ENCODE measurements around the gene MYLK4. TPM values are rescaled to one million over a fixed set of nuclear protein-coding genes. Genes with fewer than 3 reads are reported as not detected.
A peak's percentile ranks its signal among the peaks of the same experiment; 100 is the strongest.

MYLK4 gene
- total RNA-seq, 2 donors from 2014 or later: 0.24 to 0.33 TPM

DNA sequence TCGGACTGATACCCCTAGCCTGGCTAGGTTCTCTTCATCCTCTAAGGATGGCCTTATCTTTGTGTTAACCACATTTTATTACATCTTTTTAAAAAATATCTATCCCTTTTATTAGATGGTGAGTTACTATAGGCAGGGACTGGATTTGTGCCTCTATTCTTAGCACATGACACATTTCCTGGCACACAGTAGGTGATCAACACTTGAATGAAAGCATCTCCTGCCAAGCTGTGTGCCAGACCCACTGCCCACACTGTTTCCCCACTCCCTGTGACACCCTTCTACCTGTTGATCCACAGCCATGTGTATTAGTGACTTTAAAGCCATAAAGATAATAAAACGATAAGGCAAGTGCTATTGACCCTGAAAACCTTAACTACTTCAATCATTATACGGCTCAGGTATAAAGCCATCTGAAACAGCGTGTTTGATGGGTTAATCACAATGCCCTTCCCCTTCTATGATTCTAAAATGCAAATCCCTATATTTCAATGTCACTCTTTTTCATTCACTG is 73.6 kb downstream of the MYLK4 start:
- Mint-ChIP-seq H3K9me3 (no peaks in the 10 kb centered on the region), H3K36me3 (no peaks in the 10 kb centered on the region)
- ATAC-seq: no peak

DNA sequence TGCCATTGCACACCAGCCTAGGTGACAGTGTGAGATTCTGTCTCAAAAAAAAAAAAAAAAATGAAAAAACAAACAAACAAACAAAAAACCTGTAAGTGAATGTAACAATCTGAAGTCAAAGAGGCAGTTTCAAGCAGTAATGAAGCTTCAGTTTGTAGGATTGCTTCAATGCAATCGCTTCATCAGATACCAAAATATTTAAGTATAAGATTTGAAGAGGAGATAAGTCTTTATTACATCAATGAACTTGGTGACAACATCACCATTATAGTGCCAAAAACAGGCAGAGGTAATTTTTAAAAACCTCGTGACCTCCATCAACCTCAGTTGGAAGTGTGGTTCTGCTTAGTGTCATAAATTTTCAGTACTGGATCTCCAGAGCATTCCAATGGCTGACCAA is 74.7 kb downstream of the MYLK4 start:
- no peak overlapping the region for H3K4me3 Mint-ChIP-seq
- DNase-seq (ENCODE audit: low spot score) (no peak), ATAC-seq (no peak)
- H3K27ac Mint-ChIP-seq: no peak overlapping the region
- no peaks in the 10 kb centered on the region for H3K36me3 Mint-ChIP-seq
- no peaks in the 10 kb centered on the region for H3K4me1 Mint-ChIP-seq (ENCODE audit: low read depth in 2 of 2)
- no peaks in the 10 kb centered on the region for H3K27me3 Mint-ChIP-seq
- H3K9me3 Mint-ChIP-seq: no peaks in the 10 kb centered on the region

More for the DNA sequence above, 73.6 kb downstream of the MYLK4 start:
- no peak overlapping the region for H3K4me3 Mint-ChIP-seq
- no peaks in the 10 kb centered on the region for H3K4me1 Mint-ChIP-seq (ENCODE audit: low read depth in 2 of 2)
- H3K27me3 Mint-ChIP-seq: no peaks in the 10 kb centered on the region
- no peak for DNase-seq (ENCODE audit: low spot score)
- no peak overlapping the region for H3K27ac Mint-ChIP-seq

DNA sequence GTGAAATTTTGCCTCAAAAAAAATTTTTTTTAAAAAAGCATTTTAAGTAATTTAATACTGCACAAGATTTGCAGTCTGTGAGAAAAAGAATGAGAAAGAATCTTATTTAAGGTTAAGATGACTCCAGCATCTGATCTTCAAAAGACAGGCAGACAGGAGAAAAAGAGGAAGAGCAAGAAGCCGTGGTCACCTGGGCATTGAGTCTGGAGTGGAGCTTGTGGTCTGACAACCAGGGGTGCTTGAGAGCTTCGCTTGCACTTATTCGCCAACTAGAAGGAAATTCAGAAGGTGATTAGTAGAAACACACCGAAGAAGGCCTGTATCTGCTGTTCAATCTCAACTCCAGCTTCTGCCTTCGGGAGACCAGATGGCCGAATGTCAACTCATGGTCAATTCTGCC is 75.9 kb downstream of the MYLK4 start:
- ATAC-seq: no peak
- Mint-ChIP-seq H3K27me3 (no peaks in the 10 kb centered on the region), H3K36me3 (no peaks in the 10 kb centered on the region), H3K9me3 (no peaks in the 10 kb centered on the region), H3K27ac (no peak overlapping the region), H3K4me3 (no peak overlapping the region), H3K4me1 (ENCODE audit: low read depth in 2 of 2) (no peaks in the 10 kb centered on the region)
- DNase-seq (ENCODE audit: low spot score): no peak

DNA sequence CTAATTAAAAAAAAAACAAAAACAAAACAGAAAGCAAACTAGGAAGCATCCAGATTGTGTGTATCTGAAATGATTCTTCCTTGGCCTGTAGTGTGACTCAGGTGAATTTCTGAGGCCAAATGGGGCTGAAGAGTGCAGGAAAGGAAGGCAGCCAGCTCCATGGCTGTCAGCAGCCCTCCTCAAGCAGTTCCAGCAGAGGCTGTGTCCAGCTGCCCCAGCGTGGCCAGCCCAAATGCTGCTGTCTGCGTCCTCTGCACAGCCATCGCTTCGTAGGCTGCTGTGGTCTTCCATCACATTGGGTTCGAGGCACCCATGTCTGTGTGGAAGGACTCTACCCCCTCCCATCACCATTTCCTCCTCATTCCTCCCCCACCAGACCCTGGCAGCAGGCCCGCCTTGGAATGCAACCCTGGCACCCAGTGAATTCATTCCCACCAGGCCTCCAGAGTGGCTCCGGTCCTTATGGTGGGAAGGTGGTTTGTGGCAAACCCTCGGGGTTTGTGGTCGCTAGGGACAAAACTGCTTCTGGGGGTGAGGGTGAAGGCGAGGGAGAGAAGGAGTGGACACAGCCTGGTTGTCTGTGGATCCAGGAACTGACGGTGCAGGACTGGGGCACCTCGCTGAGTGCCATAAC is 81.5 kb downstream of the MYLK4 start:
- Mint-ChIP-seq H3K4me3 (no peak overlapping the region), H3K4me1 (ENCODE audit: low read depth in 2 of 2) (no peaks in the 10 kb centered on the region), H3K27me3 (peaks cover 1 to 2% of the 10 kb centered on the region in 2 donors), H3K27ac (no peak overlapping the region), H3K9me3 (no peaks in the 10 kb centered on the region), H3K36me3 (no peaks in the 10 kb centered on the region)
- ATAC-seq (no peak), DNase-seq (ENCODE audit: low spot score) (no peak)

DNA sequence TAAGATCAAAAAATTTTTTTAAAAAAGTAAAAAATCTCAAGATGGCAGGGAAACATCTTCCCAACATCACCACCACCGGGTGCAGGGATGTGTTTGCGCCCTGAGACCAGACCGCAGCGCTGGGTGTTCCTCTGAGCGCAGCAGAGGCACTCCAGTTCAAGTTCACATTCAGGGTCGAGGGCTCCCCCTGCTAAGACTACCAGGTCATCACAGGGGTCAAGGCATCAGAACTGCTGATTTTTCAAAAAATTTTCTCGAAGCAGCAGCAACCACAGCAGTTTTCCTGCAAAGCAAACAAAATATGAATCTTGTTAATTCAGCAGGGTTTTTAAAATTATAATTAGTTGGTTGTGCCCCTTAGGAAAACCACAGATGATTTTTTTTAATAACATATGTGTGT is 83.1 kb downstream of the MYLK4 start:
- Mint-ChIP-seq H3K27me3 (peaks cover 5 to 8% of the 10 kb centered on the region in 2 donors), H3K4me1 (ENCODE audit: low read depth in 2 of 2) (peaks cover 0 to 4% of the 10 kb centered on the region in 2 donors), H3K9me3 (no peaks in the 10 kb centered on the region), H3K27ac (no peak overlapping the region), H3K36me3 (no peaks in the 10 kb centered on the region), H3K4me3 (no peak overlapping the region)
- no peak for ATAC-seq
- no peak for DNase-seq (ENCODE audit: low spot score)

DNA sequence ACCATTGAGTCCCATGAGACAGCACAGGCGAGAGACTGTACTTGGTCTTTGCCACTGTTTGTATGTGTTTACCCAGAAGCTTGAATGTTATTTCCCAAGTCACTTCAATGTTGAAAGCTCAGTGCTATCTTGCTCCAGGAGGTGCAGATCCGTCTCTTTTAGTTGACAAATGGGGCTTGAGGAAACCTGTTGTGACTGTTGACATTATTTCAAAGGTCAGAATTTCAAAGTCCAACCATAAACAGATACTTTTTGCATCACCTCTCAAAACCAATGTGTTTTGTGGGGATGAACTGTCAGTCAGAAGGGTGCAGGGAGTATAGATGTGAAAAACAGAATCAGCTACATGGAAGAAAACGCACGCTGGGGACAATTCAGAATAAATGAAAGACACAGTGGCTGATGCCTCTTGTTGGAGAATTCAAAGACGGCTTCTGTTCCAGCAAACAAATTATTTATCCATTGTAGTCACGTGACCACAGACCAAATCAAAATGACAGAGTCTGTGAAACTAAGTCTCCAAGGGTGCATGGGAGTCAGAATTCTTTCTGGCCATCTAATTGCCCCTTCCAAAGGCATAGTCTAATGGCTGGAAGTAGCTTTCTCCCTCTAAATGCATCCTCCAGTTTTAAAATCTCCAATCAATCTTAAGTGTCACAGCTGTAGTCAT is 83.7 kb downstream of the MYLK4 start:
- Mint-ChIP-seq H3K4me3 (no peak overlapping the region), H3K27me3 (peaks cover 5 to 8% of the 10 kb centered on the region in 2 donors), H3K36me3 (no peaks in the 10 kb centered on the region), H3K9me3 (no peaks in the 10 kb centered on the region), H3K4me1 (ENCODE audit: low read depth in 2 of 2) (peaks cover 0 to 4% of the 10 kb centered on the region in 2 donors), H3K27ac (no peak overlapping the region)
- ATAC-seq: no peak
- DNase-seq (ENCODE audit: low spot score): no peak

DNA sequence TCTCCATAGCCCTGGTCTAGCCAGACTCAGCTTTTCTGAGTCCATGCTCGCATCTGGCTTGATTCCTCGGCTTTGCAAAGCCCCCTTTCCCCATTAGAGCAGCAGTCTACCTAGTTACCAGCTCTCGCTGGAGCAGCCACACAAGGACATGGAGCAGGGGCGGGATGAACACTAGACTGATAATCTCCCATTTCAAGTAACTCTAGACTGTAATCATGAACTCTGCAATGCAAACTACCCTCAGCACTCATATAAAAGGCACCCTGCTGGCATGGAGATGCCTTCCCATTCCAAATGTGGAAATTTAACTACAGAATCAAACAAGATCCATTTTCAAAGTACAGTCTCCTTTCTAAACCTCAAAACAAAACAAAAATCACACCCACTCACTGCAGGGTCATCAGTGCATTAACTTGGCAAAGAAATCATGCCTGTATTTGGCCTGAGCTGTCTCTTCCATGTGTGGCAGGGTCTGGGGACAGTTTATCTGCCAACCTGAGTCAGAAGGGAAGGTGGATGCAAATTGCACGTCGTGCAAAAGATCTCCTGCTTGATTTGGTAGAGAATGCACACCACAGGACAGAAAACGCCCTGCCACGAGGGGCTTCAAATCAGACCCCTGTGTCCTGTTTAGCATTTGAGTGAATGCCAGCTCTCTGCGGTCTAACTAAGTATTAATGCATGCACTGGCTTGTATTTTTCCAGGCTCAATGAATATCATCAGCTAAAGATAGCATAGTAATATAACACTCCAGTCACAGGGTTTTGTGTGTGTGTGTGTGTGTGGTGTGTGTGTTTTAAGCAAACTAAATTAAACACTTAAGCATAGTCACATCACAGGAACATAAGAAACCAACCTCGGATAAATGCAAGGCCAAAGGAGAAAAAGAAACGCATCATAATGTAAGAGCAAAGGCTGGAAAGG is 85.3 kb downstream of the MYLK4 start:
- H3K4me3 Mint-ChIP-seq: no peak overlapping the region
- H3K27me3 Mint-ChIP-seq: peaks cover 8% of the 10 kb centered on the region in 2 donors
- H3K27ac Mint-ChIP-seq: no peak overlapping the region
- no peaks in the 10 kb centered on the region for H3K36me3 Mint-ChIP-seq
- no peaks in the 10 kb centered on the region for H3K9me3 Mint-ChIP-seq
- H3K4me1 Mint-ChIP-seq (ENCODE audit: low read depth in 2 of 2): peaks cover 0 to 4% of the 10 kb centered on the region in 2 donors
- no peak for ATAC-seq
- DNase-seq (ENCODE audit: low spot score): no peak

DNA sequence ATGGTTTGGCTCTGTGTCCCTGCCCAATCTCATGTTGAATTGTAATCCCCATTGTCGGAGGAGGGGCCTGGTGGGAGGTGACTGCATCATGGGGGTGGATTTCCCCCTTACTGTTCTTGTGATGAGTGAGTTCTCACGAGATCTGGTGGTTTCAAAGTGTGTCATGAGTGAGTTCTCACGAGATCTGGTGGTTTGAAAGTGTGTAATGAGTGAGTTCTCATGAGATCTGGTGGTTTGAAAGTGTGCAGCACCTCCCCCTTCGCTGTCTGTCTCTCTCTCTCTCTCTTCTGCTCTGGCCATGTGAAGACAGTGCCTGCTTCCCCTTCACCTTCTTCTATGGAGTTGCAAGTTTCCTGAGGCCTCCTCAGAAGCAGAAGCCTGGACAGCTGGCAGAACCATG is 87.6 kb downstream of the MYLK4 start:
- H3K27me3 Mint-ChIP-seq: peaks cover 8 to 10% of the 10 kb centered on the region in 2 donors
- H3K27ac Mint-ChIP-seq: no peak overlapping the region
- H3K9me3 Mint-ChIP-seq: no peaks in the 10 kb centered on the region
- H3K36me3 Mint-ChIP-seq: no peaks in the 10 kb centered on the region
- no peak for DNase-seq (ENCODE audit: low spot score)
- H3K4me1 Mint-ChIP-seq (ENCODE audit: low read depth in 2 of 2): peaks cover 0 to 4% of the 10 kb centered on the region in 2 donors
- no peak for ATAC-seq
- H3K4me3 Mint-ChIP-seq: no peak overlapping the region

DNA sequence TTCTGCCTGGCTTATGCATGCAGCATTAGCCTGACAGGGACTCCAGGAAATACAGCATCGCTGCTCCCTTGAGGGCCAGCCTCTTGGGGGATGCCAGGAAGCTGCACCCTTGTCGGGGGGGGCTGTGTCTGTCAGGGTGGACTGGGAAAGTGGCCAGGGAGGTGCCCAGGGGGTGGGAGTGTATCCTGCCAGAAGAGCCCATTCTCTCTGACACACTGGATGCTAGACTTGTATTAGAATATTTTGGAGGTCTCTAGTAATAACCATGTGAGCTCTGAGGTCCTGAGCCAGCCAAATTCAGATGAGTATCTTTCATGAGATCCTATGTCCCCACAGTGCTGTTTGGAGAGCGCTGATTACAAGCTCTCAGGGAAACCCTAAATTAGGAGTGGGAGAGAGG is 89.1 kb downstream of the MYLK4 start:
- Mint-ChIP-seq H3K36me3 (no peaks in the 10 kb centered on the region), H3K4me3 (no peak overlapping the region), H3K9me3 (no peaks in the 10 kb centered on the region), H3K27ac (no peak overlapping the region), H3K4me1 (ENCODE audit: low read depth in 2 of 2) (peaks cover 0 to 4% of the 10 kb centered on the region in 2 donors), H3K27me3 (peaks cover 12 to 22% of the 10 kb centered on the region in 2 donors)
- DNase-seq (ENCODE audit: low spot score) (no peak), ATAC-seq (peak in 1 of 2 donors; percentile 27)

DNA sequence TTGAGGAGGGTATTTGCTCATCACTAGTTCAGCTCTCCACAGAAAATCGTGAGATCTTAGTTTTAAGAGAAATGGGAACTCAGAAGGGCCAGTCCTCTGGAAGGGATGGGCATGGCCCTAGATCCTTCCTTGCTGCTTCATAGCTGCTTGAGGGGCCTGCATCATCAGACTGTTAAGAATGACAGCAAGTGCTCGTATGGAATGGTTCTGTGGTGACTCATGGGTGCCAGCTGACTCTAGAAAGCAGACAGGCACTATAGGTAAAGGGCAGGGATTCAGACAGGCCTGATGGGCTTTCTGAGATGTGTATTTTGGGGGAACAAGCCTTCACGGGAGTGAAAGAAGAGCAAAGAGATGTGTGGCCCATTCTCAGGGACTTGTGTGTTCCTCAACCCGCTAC is 90.8 kb downstream of the MYLK4 start:
- no peak overlapping the region for H3K4me3 Mint-ChIP-seq
- ATAC-seq (no peak), DNase-seq (ENCODE audit: low spot score) (no peak)
- H3K36me3 Mint-ChIP-seq: no peaks in the 10 kb centered on the region
- H3K9me3 Mint-ChIP-seq: no peaks in the 10 kb centered on the region
- peaks cover 11 to 31% of the 10 kb centered on the region in 2 donors for H3K27me3 Mint-ChIP-seq
- H3K4me1 Mint-ChIP-seq (ENCODE audit: low read depth in 2 of 2): peaks cover 0 to 4% of the 10 kb centered on the region in 2 donors
- no peak overlapping the region for H3K27ac Mint-ChIP-seq

DNA sequence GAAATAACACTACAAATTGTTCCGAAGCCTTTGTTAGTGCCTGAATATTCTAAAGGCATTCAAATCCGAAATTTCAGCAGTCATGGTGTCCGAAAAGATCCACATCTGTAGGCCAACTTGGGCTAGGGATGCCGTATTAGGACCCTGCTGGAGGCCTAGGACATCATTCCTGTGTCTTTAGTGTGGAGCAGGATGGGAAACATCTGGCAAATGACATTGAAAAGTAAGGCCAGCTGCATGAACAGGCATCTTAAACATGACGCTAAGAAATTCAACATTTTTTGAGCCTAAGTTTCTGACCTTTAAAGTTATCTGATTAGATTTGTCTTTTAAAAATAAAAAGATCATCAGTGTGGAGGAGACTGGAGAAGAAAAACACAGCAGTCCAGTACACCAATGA is 91.3 kb downstream of the MYLK4 start:
- Mint-ChIP-seq H3K36me3 (no peaks in the 10 kb centered on the region), H3K27ac (no peak overlapping the region), H3K4me3 (no peak overlapping the region), H3K9me3 (no peaks in the 10 kb centered on the region), H3K27me3 (peaks cover 11 to 34% of the 10 kb centered on the region in 2 donors), H3K4me1 (ENCODE audit: low read depth in 2 of 2) (peaks cover 0 to 4% of the 10 kb centered on the region in 2 donors)
- DNase-seq (ENCODE audit: low spot score) (no peak), ATAC-seq (no peak)

DNA sequence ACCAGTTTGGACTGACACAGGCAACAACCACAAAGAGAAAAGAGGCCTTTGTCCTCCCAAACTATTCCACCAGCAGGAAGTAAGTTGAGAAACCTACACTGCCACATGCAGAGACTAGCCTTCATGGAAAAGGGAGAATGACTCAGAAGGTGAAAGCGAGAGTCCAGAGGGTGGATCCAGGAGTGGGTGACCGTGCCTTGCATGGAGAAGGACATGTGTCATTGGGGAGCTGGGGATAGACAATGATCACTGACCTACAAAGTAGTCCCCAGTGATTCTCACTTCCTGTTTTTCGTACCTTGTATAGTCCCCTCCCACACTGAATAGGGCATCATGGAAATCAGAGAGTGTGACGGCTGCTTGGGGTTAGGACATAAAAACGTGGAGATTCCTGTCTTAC is 91.9 kb downstream of the MYLK4 start:
- peaks cover 9 to 29% of the 10 kb centered on the region in 2 donors for H3K27me3 Mint-ChIP-seq
- no peaks in the 10 kb centered on the region for H3K36me3 Mint-ChIP-seq
- no peak for ATAC-seq
- no peak for DNase-seq (ENCODE audit: low spot score)
- H3K4me1 Mint-ChIP-seq (ENCODE audit: low read depth in 2 of 2): peaks cover 0 to 4% of the 10 kb centered on the region in 2 donors
- no peaks in the 10 kb centered on the region for H3K9me3 Mint-ChIP-seq
- no peak overlapping the region for H3K4me3 Mint-ChIP-seq
- no peak overlapping the region for H3K27ac Mint-ChIP-seq

DNA sequence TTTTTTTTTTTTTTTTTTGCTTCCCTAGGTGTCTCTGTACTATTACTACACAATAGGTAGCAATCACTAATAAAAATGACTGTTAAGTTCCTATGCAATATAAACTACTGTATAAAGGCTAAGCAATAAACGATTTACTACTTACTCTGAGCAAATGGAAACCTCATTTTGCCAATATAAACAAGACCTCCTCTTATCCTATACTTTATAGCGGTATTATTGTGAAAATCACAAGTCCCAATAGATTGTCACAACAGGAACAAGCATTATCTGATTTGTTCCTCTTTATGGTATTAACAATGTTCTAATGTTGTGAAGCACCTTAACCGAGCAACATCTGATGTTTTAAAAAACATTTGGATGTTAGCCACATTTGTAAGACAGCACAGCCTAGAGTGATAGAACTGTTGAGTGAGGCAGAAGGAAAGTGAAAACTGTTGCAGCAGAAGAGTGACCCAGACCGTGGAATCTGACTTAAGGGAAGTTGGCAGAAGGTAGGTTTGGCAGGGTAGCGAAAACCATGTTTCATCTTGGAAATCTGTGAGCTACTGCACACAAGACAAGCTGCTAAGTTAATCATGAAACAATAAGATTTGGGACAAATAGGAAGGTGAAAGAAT is 94.2 kb downstream of the MYLK4 start:
- DNase-seq (ENCODE audit: low spot score): no peak
- H3K36me3 Mint-ChIP-seq: peaks cover 8% of the 10 kb centered on the region
- peaks cover 20 to 47% of the 10 kb centered on the region in 2 donors for H3K27me3 Mint-ChIP-seq
- no peak overlapping the region for H3K27ac Mint-ChIP-seq
- H3K9me3 Mint-ChIP-seq: no peaks in the 10 kb centered on the region
- no peak for ATAC-seq
- no peak overlapping the region for H3K4me3 Mint-ChIP-seq
- H3K4me1 Mint-ChIP-seq (ENCODE audit: low read depth in 2 of 2): no peaks in the 10 kb centered on the region
